ENCODE results near the gene DUSP2.

- TF ChIP-seq EZH2 (IDR thresholded peaks at IDR 0.05; ENCODE audit: low read depth, unreplicated experiment) (no peak), CTCF (conservative IDR thresholded peaks at IDR 0.05; ENCODE audit: low read depth in 2 of 2) (peak; percentile 62 to 63), REST (IDR thresholded peaks at IDR 0.05; ENCODE audit: unreplicated experiment) (no peak), STAT1 (IDR thresholded peaks at IDR 0.05; ENCODE audit: unreplicated experiment) (no peak), CREB1 (CRISPR knock-in tag; IDR thresholded peaks at IDR 0.05; ENCODE audit: low read depth) (no peak), POLR2AphosphoS5 (IDR thresholded peaks at IDR 0.05; ENCODE audit: low read depth) (no peak), NANOG (IDR thresholded peaks at IDR 0.05; ENCODE audit: borderline replicate concordance) (no peak), EZH2phosphoT487 (IDR thresholded peaks at IDR 0.05; ENCODE audit: unreplicated experiment) (no peak), JUNB (IDR thresholded peaks at IDR 0.05; ENCODE audit: unreplicated experiment) (no peak)
Measured at GRCh38 chr2:96113367-96113677, 31.9 kb downstream of the DUSP2 start.

All from GM23338 (cell line).